ENCODE data around the gene FADS6. TPM values are rescaled to one million over a fixed set of nuclear protein-coding genes. Genes with fewer than 3 reads are reported as not detected.

The FADS6 gene
- total RNA-seq, 1 experiment from 2014 or later = not detected

DNA sequence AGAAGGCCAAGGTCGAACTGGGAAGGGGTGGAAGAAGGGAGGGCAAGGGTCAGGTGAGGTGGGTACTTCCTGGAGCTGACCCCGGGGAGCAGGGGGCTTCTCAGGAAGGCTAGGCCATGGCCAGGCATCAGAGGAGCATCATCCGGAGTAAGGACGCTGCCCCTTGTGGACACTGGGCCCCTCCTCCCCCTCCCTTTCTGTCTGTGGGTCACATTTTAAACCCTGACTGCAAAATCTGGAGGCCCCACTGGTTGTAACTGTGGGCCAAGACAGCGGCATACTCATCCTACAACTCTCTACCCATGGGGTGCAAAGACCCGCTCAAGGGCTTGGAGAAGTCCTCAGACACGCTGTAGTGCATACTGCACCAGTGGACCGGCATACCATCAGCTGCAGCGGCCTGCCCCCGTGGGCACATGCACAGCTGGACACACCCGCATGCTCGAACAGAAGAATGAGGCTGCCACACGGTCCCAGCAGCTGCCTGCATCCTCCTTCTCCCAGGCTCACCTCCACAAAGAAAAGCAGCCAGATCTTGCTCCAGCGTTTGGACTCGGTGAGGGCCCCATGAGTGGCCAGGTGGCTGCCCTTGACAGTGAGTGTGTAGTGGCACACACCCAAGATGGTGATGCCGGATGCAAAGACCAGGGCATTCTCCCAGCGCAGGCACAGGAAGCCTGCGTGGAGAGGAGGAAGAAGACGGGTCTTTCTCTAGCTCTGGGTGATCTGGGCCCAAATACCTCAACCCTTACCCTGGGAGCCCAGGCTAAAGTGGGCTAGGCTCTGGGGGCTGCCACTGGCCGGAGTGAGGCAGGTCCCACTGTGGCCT, 1.2 kb downstream of the FADS6 start:
- DNase-seq (ENCODE audit: low read depth) = no peak

DNA sequence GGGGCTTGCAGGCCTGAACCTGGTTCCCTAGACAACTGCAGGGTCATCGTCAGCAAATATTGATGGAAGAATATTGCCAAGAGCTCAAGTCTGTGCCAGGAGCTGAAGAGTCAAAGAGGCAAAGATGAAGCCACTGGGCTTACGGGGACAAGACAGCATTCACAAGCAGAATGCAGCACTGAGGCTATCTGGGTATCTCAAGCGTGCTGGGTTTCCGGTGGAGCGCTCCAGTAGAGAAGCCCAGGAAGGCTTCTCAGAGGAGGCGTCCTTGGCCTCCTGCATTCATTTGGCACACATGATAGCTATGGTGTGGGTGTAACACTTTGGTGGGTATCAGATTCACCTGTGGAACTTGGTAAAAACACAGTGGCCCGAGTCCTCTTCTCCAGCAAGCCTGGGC, 2.9 kb downstream of the FADS6 start:
- no peak for DNase-seq (ENCODE audit: low read depth)

DNA sequence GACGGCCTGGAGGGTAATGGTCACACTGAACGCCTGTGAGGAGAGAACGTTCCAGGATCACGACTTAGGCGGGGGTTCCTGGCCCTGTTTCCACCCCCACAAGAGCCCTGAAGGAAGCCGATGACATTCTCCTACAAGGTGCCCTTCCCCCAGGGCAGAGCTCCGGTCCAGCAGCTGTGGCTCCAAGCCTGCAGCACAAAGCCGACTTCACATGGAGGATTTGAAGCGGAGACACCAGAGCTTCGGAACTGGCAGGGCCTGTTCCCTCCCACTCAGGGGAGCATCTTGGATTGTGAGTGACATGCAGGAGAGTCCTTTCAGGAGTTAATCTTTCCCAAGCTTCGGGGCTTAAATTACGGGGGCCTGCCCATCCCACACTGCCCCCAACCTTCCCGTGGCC, 5.0 kb downstream of the FADS6 start:
- DNase-seq (ENCODE audit: low read depth) = no peak

DNA sequence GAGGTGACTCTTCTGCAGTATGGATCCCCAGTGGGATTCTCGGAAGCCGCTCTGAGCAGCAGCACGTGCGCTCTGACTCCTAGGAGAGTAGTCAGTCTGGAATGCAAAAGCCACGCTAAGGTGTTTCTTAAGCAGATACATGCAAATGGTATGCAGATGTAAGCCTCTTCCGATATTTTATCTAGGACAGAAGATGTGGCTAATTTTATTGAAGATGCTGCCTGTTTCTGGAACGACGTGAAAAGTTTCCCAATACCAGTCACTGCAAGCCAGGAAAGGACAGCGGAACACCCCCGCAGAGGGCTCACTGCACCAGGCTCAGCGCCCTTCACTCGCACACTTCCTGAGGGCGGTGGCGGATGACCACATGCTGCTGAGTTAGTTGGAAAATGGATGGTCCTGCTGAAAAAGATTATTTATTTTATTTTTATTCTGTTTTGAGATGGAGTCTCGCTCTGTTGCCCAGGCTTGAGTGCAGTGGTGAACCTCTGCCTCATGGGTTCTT, 10.1 kb downstream of the FADS6 start:
- DNase-seq (ENCODE audit: low read depth) = no peak

DNA sequence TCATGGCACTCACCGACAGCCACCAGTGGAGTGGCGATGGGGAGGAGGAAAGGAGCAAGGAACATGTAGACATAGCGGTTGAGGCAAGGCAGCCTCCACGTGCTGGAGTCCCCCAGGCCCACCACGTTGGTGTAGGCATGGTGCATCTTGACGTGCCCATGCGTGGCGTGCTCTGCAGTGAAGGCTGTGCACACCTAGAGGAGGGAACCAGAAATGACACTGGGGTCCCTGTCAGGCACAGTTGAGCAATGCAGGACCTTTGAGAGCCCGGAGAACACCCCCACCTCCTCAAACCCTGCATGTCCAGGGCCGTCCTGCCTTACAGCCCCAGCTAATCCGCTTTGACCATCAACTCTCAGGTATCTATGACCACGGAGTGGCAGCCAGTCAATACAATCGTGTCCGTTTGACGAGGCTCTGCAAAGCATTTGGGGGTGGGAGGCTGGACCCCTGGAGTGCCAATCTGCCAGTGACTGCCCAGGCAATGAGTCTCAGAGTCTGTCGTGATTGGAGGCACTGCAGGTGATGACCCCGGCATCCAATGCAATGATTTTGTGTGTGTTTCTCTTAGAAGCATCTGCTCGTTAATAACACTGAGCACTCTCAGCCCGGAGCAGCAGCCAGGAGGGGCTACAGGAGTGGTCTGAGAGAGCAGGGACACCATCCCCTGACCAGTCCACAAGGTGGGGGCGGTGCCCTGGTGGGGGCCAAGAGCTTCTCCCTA, 10.8 kb downstream of the FADS6 start:
- DNase-seq (ENCODE audit: low read depth) = no peak

DNA sequence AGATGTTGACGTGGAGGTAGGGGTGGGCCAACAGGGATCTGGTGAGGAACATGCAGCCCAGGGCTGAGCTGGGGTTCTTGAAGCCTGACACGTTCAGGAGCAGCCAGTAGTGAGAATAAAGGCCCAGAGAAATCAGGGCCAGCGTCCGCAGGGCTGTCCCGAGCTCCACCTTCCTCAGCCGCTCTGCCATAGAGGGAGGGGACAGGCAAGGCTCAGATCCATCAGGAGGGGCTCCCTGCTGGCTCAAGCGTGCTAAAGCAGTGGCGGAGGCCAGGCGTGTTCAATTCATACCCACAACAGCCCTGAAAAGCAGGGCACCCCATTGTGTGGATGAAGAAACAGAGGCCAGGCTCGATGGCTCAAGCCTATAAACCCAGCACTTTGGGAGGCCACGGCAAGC, 12.4 kb downstream of the FADS6 start:
- no peak for DNase-seq (ENCODE audit: low read depth)

DNA sequence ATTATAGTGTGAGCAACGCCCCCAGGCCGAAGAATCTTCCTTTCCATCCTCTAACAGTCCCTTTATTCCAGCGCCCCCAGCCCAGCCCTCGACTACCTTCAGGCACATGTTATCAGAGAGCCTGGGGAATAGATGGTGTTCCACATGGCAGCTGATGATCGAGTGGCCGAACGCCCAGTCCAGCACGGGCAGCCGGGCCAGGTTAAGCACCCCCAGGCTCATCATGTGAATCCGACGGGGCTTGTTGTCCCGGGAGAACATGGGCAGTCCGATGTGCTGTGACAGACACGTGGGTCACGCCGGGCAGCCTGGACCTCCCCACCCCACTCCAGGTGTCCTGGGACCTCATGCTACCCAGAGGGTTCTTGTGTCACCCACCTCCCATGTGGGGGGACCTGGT, 14.1 kb downstream of the FADS6 start:
- DNase-seq (ENCODE audit: low read depth) = no peak

DNA sequence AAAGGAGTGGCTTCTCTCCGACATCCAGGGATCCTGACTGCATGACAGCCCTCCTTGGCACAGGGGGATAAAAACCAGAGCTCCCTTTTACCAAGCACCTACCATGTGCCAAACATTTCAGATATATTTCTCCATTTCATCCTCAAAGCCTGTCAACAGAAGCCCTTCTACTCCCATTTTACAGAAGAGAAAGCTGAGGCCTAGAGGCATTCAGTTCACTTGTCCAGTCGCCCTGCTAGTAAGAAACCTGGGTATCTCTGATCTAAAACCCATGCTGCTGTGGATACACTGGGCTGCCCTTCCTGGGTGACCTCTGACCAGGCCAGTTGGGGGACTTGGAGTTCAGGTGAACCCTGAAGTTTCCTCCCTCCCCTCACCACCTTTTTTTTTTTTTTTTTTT, 14.8 kb downstream of the FADS6 start:
- no peak for DNase-seq (ENCODE audit: low read depth)

DNA sequence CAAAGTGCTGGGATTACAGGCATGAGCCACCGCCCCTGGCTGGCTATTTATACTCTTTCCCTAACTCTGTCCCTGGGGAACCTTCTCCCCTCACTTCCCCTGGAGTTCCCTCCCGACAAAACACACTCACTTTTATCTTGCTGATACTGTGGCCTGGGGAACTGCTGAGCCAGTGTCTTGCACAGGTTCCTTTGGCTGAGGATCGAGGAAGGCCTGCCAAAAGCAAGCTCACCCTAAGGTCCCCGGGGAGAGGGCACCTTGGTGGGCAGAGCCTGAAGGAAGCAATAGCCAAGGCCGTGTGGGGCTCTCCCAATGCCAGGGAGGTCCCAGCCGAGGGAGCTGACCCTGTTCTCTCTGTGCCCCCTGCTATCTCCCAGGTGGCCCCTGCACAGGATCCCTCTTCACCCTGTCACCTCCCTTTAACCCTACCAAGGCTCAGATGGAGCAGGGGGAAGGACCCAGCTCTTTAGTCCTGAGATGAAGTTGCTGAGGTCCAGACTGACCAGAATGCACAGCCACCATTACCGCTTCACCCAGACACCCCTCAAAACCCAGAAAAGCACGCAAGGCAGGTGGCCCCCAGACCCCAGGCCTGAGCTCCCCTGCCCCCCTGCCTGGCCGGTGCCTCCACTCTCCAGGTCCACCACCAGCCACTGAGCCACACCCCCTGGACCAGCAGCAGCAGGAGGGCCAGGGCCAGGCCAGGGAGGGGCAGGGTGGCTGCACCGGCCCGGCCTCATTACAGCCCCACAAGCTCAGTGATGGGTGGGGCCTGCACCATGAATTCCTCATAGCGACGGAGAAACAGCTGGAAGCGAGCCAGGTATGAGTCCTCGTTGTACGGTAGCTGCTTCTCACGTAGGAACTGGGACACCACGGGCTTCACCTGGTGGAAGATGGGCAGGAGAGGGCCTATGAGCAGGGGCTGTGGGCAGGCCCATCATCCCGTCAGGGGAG, 15.6 kb downstream of the FADS6 start:
- no peak for DNase-seq (ENCODE audit: low read depth)

DNA sequence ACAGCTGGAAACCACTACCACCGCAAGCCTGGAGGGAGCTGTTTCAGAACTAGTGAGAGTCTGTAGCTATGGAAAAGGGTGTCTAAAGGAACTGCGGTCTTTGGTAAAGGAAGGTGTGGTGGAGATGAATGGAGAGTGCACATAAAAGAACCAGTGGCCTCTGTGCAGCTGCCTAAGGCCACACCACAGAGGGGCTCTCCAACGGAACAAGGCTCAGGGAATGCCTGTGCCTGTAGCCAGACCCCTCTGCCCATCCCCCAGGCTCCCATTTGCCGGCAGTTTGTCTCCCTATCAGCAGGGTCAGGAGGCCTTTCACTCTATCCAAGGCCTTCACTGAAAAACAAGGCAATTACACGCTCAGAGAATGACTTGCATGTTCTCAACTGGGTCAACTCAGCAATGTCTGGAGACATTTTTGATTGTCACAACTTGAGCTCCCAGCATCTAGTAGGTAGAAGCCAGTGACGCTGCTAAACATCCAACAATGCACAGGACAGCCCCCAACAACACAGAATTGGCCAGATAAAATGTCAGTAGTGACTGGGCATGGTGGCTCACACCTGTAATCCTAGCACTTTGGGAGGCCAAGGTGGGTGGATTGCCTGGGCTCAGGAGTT, 17.3 kb downstream of the FADS6 start:
- no peak for DNase-seq (ENCODE audit: low read depth)

DNA sequence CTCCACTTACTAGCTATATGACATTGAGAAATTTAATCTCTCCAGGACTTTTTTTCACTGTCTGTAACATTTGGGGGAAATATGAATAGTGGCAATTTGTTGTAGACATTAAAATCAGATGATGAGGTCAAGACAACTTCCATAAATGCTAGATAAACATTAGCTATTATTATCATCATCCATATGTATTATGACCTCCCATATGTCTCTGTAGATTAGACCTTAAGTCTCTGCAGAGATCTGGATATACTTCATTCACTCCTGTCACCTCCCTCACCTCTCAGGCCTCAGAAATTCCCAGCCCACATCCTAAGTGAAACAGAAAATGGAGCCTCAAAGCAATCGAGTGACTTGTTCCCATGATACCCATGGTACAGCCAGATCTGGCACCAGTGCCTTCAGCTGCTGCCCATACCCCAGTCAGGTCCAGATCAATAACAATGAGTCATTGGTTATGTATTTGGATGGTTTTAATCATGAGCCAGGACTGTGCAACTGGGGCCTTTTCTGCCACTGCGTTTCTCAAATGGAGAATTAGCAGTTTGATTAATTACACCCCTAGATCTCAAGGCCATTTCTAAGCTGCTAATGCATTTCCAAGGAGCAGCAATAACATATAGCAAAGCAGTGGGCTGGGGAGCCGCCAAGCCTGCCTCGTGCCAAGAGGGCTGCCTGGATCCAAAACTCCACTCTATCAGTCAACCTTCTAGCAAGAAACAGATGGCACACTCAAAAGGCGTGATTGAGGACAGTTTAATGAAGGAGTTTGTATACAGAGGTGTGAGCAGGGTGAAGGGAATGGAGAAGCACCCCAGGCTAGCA, 18.1 kb downstream of the FADS6 start:
- no peak for DNase-seq (ENCODE audit: low read depth)

DNA sequence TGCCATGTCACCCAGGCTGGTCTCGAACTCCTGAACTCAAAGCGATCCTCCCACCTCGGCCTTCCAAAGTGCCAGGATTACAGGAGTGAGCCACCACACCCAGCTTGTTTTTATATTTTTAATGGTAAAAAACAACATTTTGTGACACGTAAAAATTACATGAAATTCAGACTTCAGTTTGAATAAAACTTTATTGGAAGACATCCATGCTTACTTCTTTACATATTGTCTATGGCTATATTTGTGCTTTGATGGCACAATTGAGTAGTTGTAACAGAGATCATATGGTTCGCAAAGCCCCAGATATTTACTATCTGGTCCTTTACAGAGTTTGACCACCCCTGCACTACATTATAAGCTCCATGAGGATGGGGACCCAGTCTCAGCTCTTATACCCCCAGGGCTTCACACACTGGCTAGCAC, 18.8 kb downstream of the FADS6 start:
- no peak for DNase-seq (ENCODE audit: low read depth)

DNA sequence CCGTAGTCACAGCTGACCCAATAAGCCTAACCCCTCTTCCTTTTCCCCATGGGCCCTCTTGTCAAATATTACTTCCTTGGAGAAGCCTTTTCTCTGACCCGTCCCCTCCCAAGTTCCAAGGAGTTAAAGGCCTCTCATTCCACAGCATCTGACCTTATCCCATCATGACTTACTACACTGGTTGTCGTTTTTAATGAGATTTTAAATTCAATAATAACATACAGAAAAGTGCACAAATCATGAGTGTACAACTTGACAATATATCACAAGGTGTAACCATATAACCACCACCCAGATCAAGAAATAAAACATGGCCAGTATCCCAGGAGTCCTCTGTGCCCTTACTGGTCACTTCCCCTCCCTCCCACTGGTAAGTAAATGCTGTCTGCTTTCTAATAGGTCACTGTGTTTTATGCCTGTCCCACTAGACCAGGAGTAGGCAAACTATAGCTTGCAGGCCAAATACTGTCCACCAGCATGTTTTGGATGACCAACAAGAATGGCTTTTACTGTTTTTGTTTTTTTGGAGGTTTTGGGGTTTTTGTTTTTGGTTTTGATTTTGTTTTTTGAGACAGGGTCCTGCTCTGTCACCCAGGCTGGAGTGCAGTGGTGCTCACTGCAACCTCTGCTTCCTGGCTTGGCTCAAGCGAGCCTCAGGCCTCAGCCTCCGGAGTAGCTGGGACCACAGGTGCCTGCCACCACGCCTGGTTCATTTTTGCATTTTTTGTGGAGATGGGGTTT, 19.4 kb downstream of the FADS6 start:
- peak; percentile 41 for DNase-seq (ENCODE audit: low read depth)

DNA sequence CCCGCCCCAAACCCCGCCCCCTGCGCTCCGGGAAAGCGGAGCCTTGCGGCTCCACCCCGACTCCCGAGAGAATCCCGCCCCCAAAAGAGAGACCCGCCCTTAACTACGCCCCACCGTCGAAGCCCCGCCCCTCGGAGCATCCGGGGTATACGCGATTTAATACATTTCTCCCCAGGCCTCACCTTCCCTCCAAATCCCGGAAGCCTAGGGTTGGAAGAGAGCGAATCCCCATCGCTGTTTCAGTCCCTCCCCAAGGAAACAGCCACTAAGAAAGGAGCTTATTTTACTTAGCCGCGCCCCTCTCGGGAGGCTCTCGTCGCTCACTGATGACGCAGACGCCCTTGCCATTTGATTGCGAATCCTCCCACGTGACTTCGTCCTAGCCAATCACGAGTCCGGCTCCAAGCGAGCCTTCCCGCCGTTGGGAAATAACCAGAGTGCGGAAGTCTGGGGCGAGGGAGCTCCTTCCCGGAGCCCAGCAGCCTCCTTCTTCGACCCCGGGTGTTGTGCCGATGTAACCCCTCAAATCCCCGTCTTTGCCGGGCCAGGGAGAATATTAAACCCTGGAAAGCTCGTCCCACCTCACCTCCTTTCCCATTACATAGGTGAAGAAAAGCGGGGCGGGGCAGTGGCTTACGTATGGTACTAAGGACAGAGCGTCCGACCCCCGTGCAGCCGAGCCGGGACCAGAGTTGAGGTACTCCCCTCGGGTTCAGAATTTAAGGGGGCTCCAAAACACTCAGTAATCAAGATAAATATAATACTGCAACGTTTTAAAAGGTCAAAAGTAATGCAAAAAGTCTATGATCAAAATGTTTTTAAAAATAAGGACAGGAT, 20.2 kb downstream of the FADS6 start:
- peak; percentile 99 for DNase-seq (ENCODE audit: low read depth)

DNA sequence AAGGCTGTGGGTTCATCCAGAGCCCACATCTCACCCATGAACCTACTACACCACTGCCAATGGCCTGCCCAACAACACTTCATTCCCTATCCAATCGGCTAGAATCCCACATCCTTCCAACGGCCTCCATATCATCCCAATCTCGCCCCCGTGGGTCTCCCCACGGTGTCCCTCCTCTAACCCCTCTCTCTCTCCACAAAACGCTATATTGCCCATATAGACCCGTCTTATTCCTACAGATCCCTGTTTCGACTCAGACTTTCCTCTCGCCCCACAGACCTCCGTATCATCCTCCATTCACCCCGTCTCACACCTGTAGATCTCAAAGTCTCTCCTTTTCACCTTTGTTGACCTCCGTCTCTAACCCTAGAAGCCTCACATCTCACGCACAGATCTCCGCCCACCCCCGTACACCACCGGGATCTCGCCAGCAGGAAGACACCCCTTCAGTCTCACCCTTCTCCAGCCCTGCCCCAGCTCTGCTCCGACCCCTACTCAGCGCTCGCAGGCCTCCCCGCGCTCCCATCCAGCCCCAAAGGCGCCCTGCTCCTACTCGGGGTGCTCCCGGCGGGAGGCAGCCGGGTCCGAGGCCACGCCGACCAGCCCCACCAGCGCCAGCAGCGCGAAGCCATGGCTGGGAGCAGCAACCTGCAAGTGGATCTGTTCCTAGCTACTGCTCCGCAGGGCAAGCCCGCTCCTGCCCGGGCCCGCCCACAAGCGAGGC, 21.0 kb downstream of the FADS6 start, which contains the start of gene FDXR:
TSS of gene FDXR (minus strand) at position 682 of the 724 bp plus-strand sequence. CDS start at position 632, 50 bp downstream.
- no peak for DNase-seq (ENCODE audit: low read depth)

DNA sequence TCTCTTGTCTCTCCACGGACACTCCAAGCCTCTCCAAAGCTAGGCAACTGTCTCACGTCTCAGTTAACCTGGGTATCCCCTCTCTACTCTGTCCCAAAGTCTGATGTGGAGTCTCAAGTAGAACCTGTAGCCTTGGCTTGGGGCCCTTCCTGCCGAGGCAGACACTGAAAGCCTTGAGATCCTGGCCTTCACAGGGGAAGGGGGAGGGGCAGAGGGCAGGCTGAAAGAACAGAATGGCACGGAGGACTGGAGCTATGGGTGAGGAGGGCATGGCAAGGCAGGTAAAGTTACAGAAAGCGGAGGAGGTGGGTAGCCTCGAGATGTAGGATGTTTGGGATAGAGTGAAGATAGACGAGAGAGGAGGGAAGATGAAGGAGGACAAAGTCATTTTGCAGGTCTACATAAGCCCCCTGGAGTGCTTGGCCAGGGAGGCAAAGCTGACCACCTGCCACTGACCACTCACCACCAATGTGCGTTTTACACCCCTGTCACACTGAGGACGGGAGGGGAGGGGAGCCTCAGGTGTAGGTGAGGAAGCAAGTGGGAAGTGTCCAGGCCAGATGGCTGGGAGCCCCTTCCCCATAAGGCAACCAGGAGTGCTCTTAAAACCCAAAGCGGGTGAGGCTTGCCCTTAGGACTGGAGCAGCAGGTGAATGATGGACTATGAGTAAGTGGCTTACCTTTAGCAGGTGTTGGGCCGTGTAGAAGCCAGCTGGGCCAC, 21.9 kb downstream of the FADS6 start:
- no peak for DNase-seq (ENCODE audit: low read depth)

DNA sequence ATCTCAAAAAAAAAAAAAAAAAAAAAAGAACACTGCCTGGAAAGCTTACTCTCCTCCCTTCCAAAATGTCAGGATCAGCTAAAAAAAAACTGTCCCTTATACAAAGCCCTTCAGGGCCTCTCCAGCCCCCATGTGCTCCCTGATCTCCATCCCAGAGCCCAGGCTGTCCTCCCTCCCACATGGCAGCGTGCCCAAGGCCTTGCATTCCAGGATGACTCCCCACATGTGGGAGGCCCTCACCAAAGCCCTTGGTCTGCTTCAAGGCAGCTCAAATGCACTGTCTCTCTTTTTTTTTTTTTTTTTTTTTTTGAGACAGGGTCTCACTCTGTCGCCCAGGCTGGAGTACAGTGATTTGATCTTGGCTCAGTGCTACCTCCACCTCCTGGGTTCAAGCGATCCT, 22.9 kb downstream of the FADS6 start:
- peak; percentile 70 for DNase-seq (ENCODE audit: low read depth)

Measured in M059J (cell line).